ENCODE measurements around the gene TSHZ2.

The TSHZ2 gene

GRCh38 chr20:53129563-53129962 lies 157.4 kb downstream of the TSHZ2 start:
- Histone ChIP-seq H3K4me2 (no peak overlapping the region), H3K4me3 (no peak overlapping the region), H3K27ac (no peak overlapping the region), H3K27me3 (no peaks in the 10 kb centered on the region), H3K9ac (no peak overlapping the region), H4K20me1 (no peaks in the 10 kb centered on the region), H3K4me1 (no peaks in the 10 kb centered on the region), H3K9me3 (no peaks in the 10 kb centered on the region), H3K36me3 (no peaks in the 10 kb centered on the region)
- no peak for TF ChIP-seq Cebpa-rat (IDR thresholded peaks at IDR 0.05)

GRCh38 chr20:53130795-53131194 lies 158.6 kb downstream of the TSHZ2 start:
- Histone ChIP-seq H3K4me1 (no peaks in the 10 kb centered on the region), H3K9me3 (no peaks in the 10 kb centered on the region), H3K9ac (no peak overlapping the region), H3K4me2 (no peak overlapping the region), H3K4me3 (no peak overlapping the region), H3K27me3 (no peaks in the 10 kb centered on the region), H3K27ac (no peak overlapping the region), H3K36me3 (no peaks in the 10 kb centered on the region), H4K20me1 (no peaks in the 10 kb centered on the region)
- no peak for TF ChIP-seq Cebpa-rat (IDR thresholded peaks at IDR 0.05)

DNA sequence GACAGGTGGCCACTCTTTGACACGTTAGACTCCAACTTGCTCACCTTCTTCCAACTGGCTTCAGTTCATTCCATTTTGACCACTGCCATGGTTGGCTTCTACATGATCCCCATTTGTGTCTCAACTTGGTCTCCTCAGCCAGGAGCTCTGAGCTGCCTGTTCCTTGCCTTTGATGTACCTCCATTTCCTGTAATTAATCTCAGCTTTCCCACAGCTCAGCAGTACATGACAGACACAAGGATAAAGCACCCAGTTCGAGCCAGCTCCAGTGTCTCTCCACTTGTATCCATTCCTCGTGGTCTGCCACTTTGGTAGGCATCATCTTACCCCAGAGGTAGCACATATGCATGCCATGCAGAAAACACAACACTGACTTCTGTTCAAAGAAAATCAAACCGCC lies 161.0 kb downstream of the TSHZ2 start:
- TF ChIP-seq Cebpa-rat (IDR thresholded peaks at IDR 0.05), result no peak
- H3K4me2 ChIP-seq, result no peak overlapping the region

DNA sequence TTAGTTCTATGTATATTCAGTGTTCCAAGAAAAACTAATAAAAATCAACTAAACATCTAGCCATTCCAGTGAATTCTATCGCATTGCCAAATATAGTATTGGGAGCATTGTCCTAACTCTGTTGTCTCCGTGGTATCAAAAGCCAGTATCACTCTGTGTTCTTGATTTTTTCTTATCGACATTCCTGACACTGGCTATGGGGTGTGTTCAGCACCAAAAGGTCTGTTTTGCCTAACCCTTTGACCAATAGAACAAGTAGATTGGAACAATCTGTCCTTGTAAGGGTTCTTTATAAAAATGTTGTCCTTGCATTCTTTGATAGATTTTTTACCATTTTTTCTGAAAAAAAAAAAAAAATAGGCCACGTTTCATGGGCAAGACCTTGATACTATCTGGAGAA lies 161.5 kb downstream of the TSHZ2 start:
- H3K4me2 ChIP-seq, result no peak overlapping the region
- no peaks in the 10 kb centered on the region for H3K27me3 ChIP-seq
- no peaks in the 10 kb centered on the region for H3K4me1 ChIP-seq
- H3K27ac ChIP-seq, result no peak overlapping the region
- H3K36me3 ChIP-seq, result no peaks in the 10 kb centered on the region
- no peak overlapping the region for H3K9ac ChIP-seq
- H4K20me1 ChIP-seq, result no peaks in the 10 kb centered on the region
- TF ChIP-seq Cebpa-rat (IDR thresholded peaks at IDR 0.05), result no peak
- no peak overlapping the region for H3K4me3 ChIP-seq
- no peaks in the 10 kb centered on the region for H3K9me3 ChIP-seq

More for the DNA sequence above, 161.0 kb downstream of the TSHZ2 start:
- no peaks in the 10 kb centered on the region for H3K36me3 ChIP-seq
- H3K4me3 ChIP-seq, result no peak overlapping the region
- no peak overlapping the region for H3K9ac ChIP-seq
- no peak overlapping the region for H3K27ac ChIP-seq
- no peaks in the 10 kb centered on the region for H3K27me3 ChIP-seq
- H4K20me1 ChIP-seq, result no peaks in the 10 kb centered on the region
- no peaks in the 10 kb centered on the region for H3K4me1 ChIP-seq
- no peaks in the 10 kb centered on the region for H3K9me3 ChIP-seq

DNA sequence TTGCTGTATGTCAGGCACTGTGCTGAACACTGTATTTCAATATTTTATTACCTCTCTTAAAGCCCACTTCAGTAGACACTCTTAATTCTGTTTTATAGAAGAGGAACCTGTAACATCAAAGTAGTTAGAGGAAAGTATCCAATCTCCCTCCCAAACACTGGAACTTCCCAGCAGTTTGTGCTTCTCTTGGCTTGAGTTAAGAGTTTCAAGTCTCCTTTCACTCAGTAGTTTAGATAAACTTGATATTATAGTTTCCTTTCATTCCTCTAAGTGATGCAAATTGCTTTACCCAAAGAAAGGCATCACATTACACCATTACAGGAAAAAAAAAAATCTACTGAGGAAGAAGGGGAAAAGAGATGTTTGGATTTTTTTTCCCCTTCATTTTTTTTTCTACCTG lies 164.3 kb downstream of the TSHZ2 start:
- Histone ChIP-seq H3K4me2 (no peak overlapping the region), H3K4me3 (no peak overlapping the region)

DNA sequence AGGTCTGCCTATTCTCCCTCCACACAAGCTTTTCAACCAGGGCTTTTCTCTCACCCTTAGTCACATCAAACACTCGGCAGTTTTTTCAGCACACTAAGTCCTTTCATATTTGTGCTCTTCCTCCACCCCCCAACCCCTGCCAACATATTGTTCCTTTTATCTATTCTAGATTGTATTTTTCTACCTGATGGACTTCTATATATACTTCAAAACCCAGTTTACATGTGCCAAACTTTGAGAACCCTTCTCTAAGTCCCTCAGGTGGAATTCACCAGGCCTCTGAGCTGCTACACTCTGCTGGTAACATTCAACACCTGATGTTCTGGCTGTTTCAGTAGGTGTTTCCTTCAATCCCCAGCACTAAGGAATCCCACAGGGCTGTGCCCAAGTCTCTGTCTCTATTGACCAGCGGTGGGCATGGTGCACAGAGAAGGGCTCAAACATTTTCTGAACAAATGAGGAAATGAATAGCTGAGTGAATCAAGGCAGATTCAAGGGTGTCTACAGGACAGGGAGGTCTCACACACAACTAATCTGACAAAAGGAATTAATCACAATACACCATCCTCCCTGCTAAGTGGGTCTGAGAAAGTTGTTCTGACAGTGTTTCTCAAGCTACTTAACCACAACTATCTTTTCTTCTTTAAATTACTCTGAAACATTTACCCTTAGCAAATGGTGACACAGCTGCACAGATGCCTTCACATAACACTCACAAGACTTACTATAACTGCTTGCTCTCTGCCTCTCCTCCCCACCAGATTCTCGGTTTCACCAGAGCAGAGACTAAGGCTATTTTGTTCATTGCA lies 166.5 kb downstream of the TSHZ2 start:
- Histone ChIP-seq H3K4me3 (no peak overlapping the region), H3K36me3 (no peaks in the 10 kb centered on the region), H3K4me1 (no peaks in the 10 kb centered on the region), H4K20me1 (no peaks in the 10 kb centered on the region), H3K4me2 (no peak overlapping the region), H3K27ac (no peak overlapping the region), H3K9me3 (peaks cover 7% of the 10 kb centered on the region), H3K27me3 (no peaks in the 10 kb centered on the region), H3K9ac (no peak overlapping the region)
- no peak for TF ChIP-seq Cebpa-rat (IDR thresholded peaks at IDR 0.05)

More for the DNA sequence above, 164.3 kb downstream of the TSHZ2 start:
- no peaks in the 10 kb centered on the region for H3K4me1 ChIP-seq
- H3K27me3 ChIP-seq, result no peaks in the 10 kb centered on the region
- H3K27ac ChIP-seq, result no peak overlapping the region
- H3K9me3 ChIP-seq, result no peaks in the 10 kb centered on the region
- H3K36me3 ChIP-seq, result no peaks in the 10 kb centered on the region
- no peak for TF ChIP-seq Cebpa-rat (IDR thresholded peaks at IDR 0.05)
- no peaks in the 10 kb centered on the region for H4K20me1 ChIP-seq
- H3K9ac ChIP-seq, result no peak overlapping the region

- no peaks in the 10 kb centered on the region for H3K36me3 ChIP-seq
- no peaks in the 10 kb centered on the region for H4K20me1 ChIP-seq
- no peak overlapping the region for H3K9ac ChIP-seq
- H3K27me3 ChIP-seq, result no peaks in the 10 kb centered on the region
- no peak overlapping the region for H3K4me3 ChIP-seq
- H3K4me2 ChIP-seq, result no peak overlapping the region
- TF ChIP-seq Cebpa-rat (IDR thresholded peaks at IDR 0.05), result no peak
- peaks cover 7% of the 10 kb centered on the region for H3K9me3 ChIP-seq
- peaks cover 12% of the 10 kb centered on the region for H3K4me1 ChIP-seq
- no peak overlapping the region for H3K27ac ChIP-seq
These were observed 169.3 kb downstream of the TSHZ2 start for GRCh38 chr20:53141201-53142050.

DNA sequence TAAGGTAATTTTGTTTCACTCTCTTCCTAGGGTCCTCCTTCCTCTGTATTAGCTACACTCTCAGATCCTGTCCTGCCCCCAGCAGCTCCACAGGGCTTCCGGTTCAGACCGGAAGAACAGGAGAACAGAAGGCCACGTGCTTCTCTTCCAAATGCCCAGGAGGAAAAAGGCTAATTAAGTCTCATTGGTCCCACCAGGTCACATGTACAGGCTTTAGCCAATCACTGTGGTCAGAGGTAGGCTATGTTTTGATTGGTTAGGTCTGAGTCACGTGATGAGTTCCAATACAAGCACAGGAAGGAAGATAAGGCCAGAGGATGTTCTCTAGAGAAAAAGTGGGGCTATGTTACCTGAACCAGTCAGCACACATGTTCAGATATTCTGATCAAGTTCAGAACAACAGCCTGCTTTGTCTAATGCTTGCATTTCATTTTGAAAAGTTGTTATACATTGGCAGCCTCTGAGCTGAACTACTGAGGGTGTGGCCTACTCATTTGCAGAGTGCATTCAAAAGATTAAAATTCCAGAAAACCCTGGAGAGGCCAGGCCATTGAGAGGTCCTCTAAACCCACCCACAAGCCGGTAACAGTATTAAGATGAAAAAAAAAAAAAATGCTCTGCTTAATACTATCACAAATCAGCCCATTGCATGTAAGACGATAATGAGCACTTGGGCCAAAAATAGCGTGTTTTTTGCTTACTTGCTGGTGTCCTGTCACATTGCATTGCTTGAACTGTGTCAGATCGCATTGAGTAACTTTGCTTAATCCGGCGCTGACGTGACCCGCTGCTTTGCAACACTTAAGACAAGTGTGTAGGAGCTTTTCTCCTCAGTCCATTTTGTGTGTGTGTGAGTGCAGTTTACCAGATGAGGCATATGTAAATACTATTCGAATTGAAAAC lies 170.3 kb downstream of the TSHZ2 start:
- H3K9me3 ChIP-seq, result peaks cover 7% of the 10 kb centered on the region
- peaks cover 18% of the 10 kb centered on the region for H3K4me1 ChIP-seq
- no peaks in the 10 kb centered on the region for H3K36me3 ChIP-seq
- no peaks in the 10 kb centered on the region for H3K27me3 ChIP-seq
- no peak for TF ChIP-seq Cebpa-rat (IDR thresholded peaks at IDR 0.05)
- no peak overlapping the region for H3K4me3 ChIP-seq
- H3K4me2 ChIP-seq, result no peak overlapping the region
- no peaks in the 10 kb centered on the region for H4K20me1 ChIP-seq
- no peak overlapping the region for H3K27ac ChIP-seq
- H3K9ac ChIP-seq, result no peak overlapping the region

- no peak overlapping the region for H3K9ac ChIP-seq
- H3K4me1 ChIP-seq, result peaks cover 36% of the 10 kb centered on the region
These were observed 174.2 kb downstream of the TSHZ2 start for GRCh38 chr20:53146201-53146891.

More at GRCh38 chr20:53146201-53146891, 174.2 kb downstream of the TSHZ2 start:
- H3K27ac ChIP-seq, result no peak overlapping the region
- no peaks in the 10 kb centered on the region for H3K27me3 ChIP-seq
- TF ChIP-seq Cebpa-rat (IDR thresholded peaks at IDR 0.05), result no peak
- no peaks in the 10 kb centered on the region for H4K20me1 ChIP-seq
- H3K36me3 ChIP-seq, result no peaks in the 10 kb centered on the region
- peaks cover 7% of the 10 kb centered on the region for H3K9me3 ChIP-seq
- no peak overlapping the region for H3K4me3 ChIP-seq
- H3K4me2 ChIP-seq, result peak overlapping the region; percentile 1

All from BLaER1 (cell line).